COLO668 (cell line): ENCODE measurements around the gene PHGDH.

Source experiments
- DNase-seq: peaks from one replicate; lab custom pipeline; 2025; ENCODE audit not compliant: unreplicated experiment; lab: John Stamatoyannopoulos, UW

Gene PHGDH

GRCh38 chr1:119731741-119732430 lies 20.2 kb downstream of the PHGDH start:
- DNase-seq, result no peak

- no peak for DNase-seq
Observed at GRCh38 chr1:119732465-119733168, 20.9 kb downstream of the PHGDH start.

- no peak for DNase-seq
Observed at GRCh38 chr1:119733754-119734153, 22.0 kb downstream of the PHGDH start.

- DNase-seq, result no peak
Observed at GRCh38 chr1:119735217-119735616, 23.5 kb downstream of the PHGDH start.

GRCh38 chr1:119736649-119737039 lies 24.9 kb downstream of the PHGDH start:
- DNase-seq, result no peak

- no peak for DNase-seq
Observed at GRCh38 chr1:119737040-119737682, 25.4 kb downstream of the PHGDH start.

- no peak for DNase-seq
Observed at GRCh38 chr1:119738100-119738720, 26.5 kb downstream of the PHGDH start.

- no peak for DNase-seq
Observed at GRCh38 chr1:119739150-119739549, 27.4 kb downstream of the PHGDH start.

GRCh38 chr1:119740261-119740660 lies 28.5 kb downstream of the PHGDH start:
- no peak for DNase-seq

- DNase-seq, result no peak
Observed at GRCh38 chr1:119740896-119741780, 29.4 kb downstream of the PHGDH start.

- DNase-seq, result no peak
Observed at GRCh38 chr1:119742202-119742601, 30.5 kb downstream of the PHGDH start.

GRCh38 chr1:119742677-119743076 lies 30.9 kb downstream of the PHGDH start:
- DNase-seq, result no peak

GRCh38 chr1:119743308-119743707 lies 31.6 kb downstream of the PHGDH start:
- no peak for DNase-seq

- peak; percentile 84 for DNase-seq
Observed at GRCh38 chr1:119743776-119744597, 32.3 kb downstream of the PHGDH start.

- DNase-seq, result no peak
Observed at GRCh38 chr1:119744598-119744942, 32.8 kb downstream of the PHGDH start.

- no peak for DNase-seq
Observed at GRCh38 chr1:119745034-119745433, 33.3 kb downstream of the PHGDH start.

- DNase-seq, result no peak
Observed at GRCh38 chr1:119747451-119747850, 35.7 kb downstream of the PHGDH start.

- no peak for DNase-seq
Observed at GRCh38 chr1:119748040-119748439, 36.3 kb downstream of the PHGDH start.

GRCh38 chr1:119752592-119752991 lies 40.9 kb downstream of the PHGDH start:
- no peak for DNase-seq

GRCh38 chr1:119758584-119758983 lies 46.9 kb downstream of the PHGDH start:
- DNase-seq, result no peak
